Stimulated activated CD8-positive, alpha-beta memory T cell treated with anti-CD3 and anti-CD28 coated beads, Interleukin-7, amount 100 ng/mL, for 1 hour (primary cell): ENCODE data around the gene GFER.
"Not testable (repeated sequence)": the region's sequence is repeated elsewhere in the genome, so short reads cannot be mapped to it uniquely, and the experiment has no call there.

Experiments
- DNase-seq, 2 donors: peaks; one replicate each; pipeline ENCODE4 v3.0.0-alpha.2; 2020; ENCODE audit warnings: low read depth in 2 of 2

GFER gene

DNA sequence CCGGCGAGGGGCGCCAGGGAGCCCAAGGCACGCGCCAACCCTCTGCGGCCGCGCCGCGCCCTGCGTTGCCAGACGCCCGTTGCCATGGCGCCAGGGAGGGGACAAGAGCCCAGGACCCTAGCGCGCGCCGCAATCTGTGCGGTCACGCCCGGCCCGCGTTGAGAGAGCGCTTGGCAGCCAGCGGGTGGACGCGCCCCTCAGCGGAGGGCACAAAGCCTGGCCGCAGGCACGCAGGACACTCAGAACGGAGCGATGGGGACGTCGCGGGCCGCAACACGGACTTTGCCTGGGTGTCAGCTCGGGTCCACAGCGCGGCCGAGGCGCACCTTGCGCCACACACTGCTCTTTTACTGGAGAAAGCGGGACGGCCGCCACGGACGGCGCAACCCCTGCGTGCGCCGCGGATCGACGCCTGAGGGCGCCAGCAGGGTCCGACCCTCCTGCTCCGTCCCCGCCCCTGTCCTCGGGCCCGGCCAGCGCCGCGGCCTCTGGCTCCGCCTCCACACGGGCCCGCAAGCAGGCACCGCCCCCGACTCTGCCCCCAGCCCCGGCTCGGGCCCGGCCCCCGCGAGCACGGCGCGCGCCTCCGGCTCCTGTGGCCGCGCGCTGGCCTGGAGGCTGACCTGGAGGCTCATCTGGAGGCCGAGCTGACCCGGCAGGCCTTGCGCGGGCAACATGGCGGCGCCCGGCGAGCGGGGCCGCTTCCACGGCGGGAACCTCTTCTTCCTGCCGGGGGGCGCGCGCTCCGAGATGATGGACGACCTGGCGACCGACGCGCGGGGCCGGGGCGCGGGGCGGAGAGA is at the start of gene GFER:
TSS of gene GFER (plus strand) at position 650 of the 803 bp plus-strand sequence. CDS start at position 676, 26 bp downstream.
- DNase-seq, result peak; percentile 41 to 50

DNA sequence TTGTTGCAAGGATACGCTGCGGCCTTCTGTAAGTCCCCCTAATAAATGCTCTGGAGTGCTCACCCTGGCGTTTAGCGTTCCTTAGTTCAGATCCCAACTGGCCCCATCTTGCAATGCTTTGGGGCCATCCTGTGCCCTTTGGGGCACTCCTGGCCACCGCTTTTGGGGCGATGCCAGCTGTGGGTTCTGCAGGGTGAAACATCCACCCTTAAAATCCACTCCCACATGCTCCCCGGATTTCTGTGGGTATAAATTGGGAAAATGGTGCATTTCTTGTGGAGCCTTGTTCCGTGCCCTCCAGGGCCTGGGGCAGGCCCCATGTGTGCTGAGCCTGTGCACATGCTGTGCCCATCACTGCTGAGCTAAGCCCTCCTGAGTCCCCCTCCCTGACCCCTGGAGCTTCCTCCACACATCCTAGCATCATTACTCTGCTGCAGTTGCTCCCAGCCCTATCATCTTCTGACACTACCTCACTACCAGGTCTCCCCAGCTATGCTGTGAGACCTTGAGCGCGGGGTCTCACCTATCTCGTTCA is 47.0 kb upstream of the GFER start:
- DNase-seq, result no peak

DNA sequence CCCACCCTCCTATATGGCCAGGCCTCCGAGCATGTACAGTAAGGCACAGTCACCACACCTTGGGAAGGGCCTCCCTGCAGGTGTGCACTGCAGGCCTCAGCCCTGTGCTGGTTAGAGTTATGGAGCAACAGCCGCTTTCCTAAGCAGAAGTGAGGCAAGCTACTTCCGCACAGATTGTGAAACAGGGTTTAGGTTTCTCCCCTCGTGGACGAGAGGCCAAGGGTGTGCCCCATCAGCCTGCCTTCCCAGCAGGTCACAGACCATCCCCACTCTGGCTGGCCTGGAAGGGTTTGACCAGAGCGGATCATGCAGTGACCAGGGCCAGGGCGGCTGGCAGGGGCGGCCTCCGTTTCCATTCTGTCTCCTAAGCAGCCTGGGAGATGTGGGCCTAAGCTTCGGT is 45.7 kb upstream of the GFER start:
- no peak for DNase-seq

DNA sequence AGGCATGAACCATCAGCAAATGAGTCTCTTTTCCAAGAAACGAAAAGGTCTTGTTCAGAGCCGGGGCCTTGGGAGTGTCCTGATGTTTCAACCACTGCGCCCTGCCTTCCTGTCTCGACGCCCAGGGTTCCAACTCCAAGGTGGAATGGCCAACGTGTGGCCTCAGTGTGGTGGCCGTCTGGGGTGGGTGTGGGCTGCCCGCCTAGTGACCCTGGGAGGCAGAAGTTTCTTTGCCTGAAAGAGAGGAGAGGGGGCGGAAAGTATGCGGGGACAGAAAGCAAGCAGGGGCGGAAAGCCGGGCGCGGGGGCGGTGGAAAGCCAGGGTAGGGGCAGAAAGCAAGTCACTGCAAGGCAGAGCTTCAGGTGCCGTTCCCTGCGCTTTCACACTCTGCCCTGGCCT is 45.1 kb upstream of the GFER start:
- DNase-seq, result no peak

DNA sequence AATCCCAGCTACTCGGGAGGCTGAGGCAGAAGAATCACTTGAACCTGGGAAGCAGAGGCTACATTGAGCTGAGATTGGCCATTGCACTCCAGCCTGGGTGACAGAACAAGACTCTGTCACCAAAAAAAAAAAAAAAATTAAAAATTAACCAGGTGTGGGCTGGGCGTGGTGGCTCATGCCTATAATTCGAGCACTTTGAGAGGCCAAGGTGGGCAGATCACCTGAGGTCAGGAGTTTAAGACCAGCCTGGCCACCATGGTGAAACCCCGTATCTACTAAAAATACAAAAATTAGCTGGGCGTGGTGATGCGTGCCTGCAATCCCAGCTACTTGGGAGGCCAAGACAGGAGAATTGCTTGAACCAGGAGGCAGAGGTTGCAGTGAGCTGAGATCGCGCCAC is 44.2 kb upstream of the GFER start:
- DNase-seq, result not testable (repeated sequence)

DNA sequence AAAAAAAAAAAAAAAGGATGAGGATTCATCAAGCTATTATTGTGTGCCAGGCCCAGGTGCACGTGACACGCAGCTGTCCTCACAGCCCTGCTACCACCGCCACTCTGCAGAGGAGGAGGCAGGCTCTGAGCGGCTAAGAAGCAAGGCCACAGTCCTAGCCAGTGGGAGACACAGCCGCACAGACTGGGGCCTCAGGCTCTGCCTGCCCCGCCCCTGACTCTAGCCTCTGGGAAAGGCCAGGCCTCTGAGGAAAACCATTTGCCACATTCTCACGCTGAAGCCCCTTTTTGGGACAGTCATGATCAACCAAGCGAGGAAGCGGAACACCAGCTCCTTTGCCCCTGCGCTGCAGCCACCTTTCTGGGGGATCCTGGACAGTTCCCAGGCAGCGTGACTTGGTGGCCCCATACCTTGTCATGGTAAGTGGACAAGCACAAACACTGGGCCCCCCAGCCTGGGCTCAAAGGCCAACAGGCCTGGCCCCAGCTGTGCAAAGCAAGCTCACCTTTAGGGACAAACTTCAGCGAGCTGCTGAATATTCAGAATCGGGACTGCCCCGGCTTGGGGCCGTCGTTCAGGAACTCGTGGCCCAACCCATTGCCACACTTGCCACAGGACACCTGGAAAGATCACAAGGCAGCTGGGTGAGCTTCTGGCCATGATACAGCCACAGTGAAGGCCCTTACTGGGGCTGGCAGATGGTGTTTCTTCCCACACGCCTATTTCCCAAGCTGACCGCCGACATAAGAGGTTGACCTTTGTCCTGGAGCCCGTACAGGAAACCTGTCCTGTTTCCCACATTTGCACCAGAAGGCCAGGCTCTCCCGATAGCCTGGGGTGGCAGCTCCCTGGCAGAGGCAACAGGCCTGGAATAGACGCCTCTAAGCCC is 43.5 kb upstream of the GFER start:
- DNase-seq, result no peak

DNA sequence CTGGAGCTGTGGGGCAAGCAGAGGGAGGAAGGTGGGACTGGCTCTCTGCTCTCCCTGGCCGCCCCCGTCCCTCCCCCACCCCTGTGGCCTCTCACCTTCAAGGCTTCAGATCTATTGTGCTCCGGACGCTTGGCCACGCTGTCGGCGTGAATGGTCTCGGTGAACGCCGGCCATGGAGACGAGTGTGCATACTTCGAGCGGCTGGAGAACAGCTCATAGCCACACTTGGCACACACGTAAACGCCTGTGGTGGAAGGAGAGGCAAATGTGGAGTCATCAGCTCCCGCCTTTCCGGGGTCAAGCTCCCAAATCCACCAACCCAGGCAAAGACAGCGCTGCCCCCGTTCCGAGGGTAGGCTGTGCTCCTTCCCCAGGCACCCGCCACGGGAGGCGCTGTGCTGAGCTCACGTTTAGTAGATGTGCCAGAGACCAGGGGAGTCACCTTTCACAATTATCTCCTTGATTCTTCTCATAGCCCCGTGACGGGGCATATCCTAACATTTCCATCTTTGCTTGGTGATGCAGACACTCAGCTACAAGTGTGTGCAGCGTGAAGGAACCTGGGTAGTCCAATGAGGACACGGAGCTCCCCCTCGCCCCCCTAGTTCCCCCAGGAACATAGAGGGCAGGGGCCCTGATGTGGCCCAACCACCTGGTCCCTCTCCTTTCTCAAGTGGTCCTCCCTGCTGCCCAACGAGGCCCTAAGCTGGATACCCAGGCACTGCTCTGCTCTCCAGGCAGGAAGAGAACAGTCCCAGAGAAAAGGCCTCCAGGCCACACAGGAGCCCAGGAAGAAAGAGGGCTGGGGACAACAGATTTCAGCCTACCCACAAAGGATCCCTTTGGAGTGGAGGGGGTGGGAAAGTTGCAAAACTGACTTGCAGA is 42.6 kb upstream of the GFER start:
- no peak for DNase-seq

DNA sequence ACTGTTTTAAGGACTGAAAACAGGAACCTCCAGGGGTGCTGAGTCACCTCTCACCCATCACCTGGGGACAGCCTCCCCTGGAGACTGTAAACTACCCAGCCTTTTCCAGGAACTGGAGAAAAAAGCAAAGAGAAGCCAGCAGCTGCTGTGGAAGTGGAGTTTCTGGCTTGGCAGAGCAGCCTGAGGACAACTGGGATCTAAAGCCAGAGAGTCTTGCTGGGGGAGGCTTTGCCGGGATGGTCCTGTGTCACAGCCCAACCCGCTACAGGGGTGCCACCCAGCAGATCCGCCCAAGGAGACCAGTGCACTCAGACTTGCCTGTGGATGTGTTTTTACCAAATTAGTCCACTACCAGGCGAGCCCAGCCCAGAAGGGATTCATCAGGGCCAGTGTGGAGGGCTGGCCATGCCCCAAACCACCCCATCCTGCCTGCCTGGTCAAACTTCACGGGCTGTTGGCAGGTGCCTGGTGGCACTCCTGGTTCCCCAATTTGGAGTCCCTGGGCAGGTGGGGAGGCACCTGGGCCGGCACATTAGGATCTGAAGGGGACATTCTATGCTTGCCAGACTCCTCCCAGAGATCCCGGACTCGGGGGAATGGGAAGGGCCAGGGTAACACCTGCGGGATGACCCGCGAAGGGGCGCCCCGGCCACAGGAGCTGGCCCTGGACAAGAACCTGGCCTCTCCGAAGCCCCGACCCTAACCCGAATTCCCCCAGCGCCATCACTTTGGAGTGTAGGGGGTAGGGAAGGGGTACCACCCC is 41.8 kb upstream of the GFER start:
- no peak for DNase-seq

DNA sequence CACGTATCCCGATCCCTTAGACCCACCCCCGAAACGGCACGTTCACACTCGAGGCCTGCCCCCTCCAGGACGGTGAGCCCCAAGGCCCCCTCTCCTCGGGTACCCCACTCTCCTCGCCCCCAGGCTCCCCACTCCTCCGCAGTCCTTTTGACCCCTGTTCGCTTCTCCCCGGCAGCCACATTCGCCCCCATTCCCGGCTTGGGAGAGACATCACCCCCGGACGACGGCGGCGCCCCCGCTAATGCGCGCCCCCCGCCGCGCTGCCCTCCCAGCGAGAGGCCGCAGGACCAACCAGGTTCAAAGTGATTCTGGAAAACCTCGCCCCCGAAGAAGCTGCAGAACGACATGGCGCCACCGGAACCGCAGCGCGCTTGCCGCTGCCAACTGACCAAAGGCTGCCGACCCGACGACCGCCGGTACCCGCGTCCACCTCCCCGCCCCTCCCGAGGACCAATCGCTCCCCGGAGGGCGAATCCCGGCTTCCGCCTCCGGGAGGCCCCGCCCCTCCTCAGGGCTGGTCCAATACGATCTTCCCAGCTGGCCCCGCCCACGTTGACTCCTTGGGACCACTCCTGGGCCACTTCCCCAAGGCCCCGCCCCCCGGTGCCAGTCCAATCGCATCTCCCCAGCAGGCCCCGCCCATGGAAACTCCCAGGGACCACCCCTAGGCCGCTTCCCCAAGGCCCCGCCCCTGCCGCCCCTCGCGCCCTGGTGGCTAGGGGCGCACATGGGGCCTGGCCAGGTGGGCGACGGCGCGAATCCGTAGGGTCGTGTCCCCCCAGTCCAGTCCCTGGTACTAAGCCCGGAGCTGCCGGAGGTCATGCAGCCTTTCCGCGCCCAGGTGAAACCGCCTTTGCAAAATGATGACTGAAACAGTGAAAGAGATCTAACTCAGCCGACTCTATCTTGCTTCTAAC is 40.9 kb upstream of the GFER start, which contains the start of gene MSRB1:
TSS of gene MSRB1 (minus strand) at position 390 of the 917 bp plus-strand sequence. CDS start at position 347, 43 bp downstream.
- DNase-seq, result peak; percentile 94 to 97

DNA sequence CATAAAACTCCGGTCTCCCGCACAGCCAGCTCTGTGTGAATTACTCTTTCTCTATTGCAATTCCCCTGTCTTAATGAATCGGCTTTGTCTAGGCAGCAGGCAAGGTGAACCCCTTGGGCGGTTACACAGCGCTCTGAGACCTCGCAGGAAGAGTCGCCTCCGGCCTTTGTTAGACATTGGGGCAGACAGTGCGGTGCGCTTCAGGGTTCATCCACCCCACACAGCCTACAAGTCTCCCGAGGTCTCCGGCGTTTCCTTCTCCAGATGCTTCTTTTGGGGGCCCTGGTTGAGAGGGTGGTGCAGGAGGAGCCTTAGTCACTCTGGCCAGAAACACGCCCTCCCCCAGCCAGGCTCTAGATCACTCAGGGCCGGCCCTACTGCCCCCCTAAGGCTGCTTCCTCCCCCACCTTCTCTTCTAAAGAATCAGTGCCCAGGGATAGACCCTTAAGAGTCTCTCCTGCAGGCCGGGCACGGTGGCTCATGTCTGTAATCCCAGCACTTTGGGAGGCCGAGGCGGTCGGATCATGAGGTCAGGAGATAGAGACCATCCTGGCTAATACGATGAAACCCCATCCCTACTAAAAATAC is 39.3 kb upstream of the GFER start:
- no peak for DNase-seq

DNA sequence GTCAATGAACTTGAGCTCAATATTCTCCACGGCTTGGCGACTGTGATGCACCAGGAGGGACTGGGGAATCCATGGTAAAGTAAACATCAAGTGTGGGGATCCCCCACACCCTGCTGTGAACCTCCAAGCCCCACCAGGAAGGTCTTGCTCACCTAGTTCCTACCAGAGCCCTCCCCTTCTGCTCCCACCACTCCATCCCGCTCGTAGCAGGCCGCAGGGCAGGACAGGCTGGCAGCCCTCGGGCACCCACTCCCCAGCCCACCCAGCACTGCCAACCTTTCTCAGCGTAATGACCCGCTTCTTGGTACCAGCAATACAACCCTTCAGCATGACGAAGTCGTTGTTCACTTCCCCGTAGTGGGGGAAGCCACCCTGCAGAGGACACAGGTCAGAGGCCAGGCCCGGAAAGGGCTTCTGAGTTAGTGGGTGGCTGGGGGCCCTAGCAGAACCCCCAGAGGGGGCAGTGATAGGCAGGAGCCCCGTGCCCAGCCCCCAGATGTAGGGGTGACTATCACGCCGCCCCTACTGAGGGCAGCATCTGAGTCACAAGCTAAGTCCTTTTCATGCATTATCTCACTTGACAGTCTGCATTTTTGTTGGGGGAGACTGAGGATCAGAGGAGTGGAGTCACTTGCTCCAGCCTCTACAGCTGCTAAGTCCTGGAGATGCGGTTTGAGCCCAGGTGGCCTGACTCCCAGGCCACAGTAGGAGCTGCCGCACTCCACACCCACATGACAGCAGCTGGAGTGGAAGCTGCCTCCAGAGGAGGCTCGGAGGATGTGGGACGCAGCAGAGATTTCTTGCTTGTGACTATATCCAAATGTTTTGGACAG is 38.2 kb upstream of the GFER start:
- DNase-seq, result no peak

DNA sequence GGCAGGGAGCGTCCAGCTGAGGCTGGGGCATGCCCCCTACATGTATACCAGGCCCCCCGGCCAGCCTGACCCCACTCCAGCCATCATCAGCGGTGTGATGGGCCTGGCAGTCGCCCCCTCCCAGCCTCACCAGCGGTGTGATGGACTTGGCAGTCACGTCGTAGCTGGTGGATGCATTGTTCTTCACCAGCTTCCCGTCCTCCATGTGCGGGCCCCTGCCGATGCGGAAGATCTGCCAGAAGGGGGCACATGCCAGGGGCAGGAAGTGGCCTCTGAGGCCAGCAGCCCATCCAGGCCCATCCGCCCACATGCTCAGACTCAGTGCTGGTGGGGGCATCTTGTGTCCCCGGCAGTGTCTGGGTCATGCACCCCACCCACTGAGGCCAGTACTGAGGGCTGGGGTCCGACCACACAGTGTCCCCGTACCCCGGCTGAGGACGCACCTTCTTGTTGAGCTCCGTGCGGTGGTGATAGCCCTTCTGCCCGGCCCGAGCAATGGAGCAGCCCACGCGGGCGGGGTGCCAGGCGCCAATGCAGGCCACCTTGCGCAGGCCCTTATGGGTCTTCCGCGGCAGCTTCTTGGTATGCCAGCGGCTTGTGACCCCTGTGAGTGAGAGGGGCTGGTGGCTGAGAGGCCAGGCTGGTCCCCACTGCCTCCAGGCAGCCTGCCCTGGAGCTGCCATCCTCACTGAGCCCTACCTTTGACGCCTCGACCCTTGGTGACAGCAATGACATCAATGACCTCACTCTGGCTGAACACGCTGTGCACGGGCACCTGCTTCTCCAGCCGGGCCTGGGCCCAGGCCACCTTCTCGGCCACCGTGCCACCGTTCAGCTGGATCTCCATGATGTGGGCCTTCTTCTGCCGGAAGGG is 37.3 kb upstream of the GFER start:
- no peak for DNase-seq

DNA sequence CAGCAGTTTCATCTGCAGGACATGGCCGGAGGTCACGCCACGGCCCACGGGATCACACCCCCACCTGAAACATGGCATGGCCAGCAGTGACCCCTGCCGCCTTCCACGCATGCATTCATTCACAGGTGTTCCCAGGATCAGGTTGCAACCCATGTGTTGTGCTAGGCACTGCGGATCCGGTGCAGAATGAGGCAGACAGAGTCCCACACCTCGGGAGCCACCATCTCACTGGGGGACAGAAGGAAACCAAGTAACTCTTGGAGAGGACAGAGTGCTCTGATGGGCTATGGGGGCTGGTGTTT is 36.7 kb upstream of the GFER start:
- DNase-seq, result no peak

DNA sequence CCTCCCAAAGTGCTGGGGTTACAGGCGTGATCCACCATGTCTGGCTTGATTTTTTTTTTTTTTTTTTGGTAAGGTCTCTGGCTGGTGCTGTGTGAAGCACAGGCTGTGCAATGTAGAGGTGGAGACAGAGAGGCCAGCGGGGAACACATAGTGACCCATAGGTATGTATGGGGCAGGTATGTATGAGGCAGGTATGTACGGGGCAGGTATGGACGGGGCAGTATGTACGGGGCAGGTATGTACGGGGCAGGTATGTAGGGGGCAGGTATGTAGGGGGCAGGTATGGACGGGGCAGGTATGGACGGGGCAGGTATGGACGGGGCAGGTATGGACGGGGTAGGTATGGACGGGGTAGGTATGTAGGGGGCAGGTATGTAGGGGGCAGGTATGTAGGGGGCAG is 34.5 kb upstream of the GFER start:
- DNase-seq, result no peak

DNA sequence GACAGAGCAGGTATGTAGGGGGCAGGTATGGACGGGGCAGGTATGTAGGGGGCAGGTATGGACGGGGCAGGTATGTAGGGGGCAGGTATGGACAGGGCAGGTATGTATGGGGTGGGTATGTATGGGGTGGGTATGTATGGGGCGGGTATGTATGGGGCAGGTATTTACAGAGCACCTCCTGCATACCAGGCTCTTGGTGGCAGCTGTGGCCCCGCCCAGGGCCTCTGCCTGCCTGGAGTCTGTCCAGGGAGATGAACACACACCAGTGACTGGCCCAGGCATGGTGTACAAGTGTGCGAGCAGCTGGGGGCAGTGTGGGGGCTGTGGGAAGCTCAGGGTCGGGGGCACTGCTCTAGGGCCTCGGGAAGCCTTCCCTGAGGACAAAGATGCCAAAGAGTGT is 33.9 kb upstream of the GFER start:
- no peak for DNase-seq

DNA sequence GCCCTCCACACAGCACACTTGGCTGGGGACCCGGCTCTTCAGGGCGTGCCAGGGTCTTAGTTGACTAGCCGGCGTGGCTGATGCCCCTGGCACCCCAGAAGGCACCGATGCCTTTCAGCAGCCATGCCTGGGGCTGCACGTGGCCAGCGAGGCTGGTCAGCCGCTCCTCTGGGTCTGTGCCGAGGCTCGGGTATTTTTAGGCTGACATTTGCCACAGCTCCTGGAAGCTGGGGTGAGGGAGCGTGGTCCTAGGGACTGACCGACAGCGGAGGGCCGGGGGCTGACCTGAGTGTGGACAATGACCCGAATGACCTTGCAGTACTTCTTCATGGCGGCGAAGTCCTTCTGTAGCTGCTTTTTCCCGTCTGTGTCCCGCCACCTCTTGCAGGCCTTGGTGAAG is 33.4 kb upstream of the GFER start:
- DNase-seq, result no peak

DNA sequence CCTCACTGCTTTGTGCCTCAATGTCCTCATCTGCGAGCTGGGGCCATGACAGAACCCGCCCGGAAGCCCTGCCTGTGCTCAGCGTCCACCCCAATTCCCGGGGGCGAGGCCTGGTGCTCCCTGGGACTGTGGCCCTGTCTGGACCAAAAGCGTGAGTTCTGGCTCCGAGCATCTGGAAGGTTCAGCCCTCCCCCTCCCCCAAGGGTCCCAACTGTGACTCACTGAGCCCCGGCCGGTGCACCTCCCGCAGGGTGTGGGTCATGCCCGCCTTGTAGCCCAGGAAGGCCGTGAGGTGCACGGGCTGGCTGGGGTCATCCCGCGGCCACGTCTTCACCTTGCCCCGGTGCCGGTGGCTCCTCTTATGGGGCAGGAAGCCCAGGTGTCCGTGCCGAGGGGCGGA is 30.3 kb upstream of the GFER start:
- DNase-seq, result no peak
